ENCODE measurements around the gene MMP24. TPM values are rescaled to one million over a fixed set of nuclear protein-coding genes. Genes with fewer than 3 reads are reported as not detected.
"Not testable (repeated sequence)": the region's sequence is repeated elsewhere in the genome, so short reads cannot be mapped to it uniquely, and the experiment has no call there.

MMP24 gene
- total RNA-seq, 1 experiment from 2014 or later, result 14.8 TPM

DNA sequence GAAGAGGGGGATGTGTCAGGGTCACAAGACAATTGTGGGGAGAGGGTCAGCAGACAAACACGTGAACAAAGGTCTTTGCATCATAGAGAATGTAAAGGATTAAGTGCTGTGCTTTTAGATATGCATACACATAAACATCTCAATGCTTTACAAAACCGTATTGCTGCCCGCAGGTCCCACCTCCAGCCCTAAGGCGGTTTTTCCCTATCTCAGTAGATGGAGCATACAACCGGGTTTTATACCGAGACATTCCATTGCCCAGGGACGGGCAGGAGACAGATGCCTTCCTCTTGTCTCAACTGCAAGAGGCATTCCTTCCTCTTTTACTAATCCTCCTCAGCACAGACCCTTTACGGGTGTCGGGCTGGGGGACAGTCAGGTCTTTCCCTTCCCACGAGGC lies 35.8 kb downstream of the MMP24 start:
- not testable (repeated sequence) for H3K4me3 ChIP-seq (ENCODE audit: insufficient read depth, low read depth, low read length); H3K36me3 ChIP-seq (replicated peaks; ENCODE audit: control insufficient read depth, insufficient read depth, low read length); DNase-seq; H3K27me3 ChIP-seq (ENCODE audit: control insufficient read depth, insufficient read depth, low read length)

DNA sequence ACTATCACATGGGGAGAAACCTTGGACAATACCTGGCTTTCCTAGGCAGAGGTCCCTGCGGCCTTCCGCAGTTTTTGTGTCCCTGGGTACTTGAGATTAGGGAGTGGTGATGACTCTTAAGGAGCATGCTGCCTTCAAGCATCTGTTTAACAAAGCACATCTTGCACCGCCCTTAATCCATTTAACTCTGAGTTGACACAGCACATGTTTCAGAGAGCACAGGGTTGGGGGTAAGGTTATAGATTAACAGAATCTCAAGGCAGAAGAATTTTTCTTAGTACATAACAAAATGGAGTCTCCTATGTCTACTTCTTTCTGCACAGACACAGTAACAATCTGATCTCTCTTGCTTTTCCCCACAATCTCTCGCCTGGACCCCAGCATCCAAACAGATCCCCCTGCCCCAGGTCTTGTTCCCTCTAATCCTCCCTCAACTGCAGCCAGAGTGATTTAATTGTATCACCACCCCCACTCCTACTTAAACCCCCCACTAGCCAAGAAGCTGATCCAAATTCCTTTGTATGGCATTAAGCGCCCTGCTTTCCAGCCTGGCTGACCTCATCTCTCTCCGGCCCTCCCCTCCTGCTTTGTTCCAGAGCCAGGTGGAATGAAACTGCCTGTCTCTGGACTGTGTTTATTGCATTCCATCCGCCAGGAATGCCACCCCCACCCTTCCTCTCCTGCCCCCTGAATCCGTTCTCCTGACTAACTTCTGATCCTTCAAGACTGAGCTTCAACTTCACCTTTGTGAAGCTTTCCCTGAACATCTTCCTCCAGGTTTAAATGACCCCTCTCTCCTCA lies 36.4 kb downstream of the MMP24 start:
- DNase-seq, result peak; percentile 90
- H3K4me3 ChIP-seq (ENCODE audit: insufficient read depth, low read depth, low read length), result not testable (repeated sequence)

DNA sequence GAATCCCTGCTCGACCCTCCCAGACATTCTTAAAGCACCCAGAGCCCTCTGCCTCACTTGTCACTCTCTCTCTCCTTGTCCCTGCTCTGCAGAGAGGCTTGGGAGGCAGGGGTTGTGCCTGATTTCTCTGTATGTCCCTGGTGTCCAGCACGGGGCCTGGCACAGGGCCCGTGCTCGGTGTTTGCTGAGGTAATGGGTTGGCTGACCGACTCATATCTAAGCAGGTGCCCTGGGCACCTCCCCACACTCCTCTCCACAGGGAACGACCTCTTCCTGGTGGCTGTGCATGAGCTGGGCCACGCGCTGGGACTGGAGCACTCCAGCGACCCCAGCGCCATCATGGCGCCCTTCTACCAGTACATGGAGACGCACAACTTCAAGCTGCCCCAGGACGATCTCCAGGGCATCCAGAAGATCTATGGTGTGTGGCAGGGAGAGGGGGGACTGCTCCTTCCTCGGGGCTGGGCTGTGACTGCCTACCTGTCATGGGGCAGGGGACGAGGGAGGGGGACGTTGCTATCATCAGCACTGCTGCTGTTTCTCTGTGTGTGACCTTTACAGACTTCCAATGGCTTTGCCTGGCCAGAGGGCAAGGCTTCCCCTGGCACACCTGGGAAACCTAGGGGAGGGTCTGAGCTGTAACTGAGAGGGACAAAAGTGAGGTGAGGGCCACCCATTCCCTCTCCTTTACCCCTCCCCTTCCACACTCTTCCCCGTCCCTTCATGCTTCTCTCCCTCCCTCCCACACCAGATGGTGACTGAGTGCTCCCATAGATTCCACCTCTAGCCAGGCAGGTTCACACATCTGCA lies 37.2 kb downstream of the MMP24 start:
- Histone ChIP-seq H3K4me3 (ENCODE audit: insufficient read depth, low read depth, low read length) (no peak overlapping the region), H3K36me3 (replicated peaks; ENCODE audit: control insufficient read depth, insufficient read depth, low read length) (no peaks in the 10 kb centered on the region; the same call in 1 of the 2 replicates), H3K27me3 (ENCODE audit: control insufficient read depth, insufficient read depth, low read length) (no peaks in the 10 kb centered on the region)
- peak; percentile 31 for DNase-seq

More for the DNA sequence above, 36.4 kb downstream of the MMP24 start:
- H3K27me3 ChIP-seq (ENCODE audit: control insufficient read depth, insufficient read depth, low read length); H3K36me3 ChIP-seq (replicated peaks; ENCODE audit: control insufficient read depth, insufficient read depth, low read length): not testable (repeated sequence)

DNA sequence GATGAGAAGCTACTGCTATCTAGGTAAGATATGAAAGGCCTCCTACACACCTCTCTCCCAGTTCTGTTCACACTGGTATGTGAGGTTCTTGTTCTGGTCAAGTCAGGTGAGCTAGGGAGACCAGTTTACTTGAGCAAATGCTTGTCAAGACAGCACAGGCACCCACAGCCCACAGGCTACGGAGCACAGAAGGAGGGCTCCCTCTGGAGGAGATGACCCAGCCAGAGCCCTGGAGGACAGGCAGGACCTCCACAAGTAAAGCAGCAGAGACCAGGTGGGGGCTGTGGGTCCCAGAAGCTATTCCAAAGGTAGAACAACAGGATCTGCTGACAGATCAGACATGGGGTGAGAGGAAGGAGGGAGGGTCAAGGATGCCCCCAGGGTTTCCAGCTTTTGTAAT lies 38.3 kb downstream of the MMP24 start:
- Histone ChIP-seq H3K27me3 (ENCODE audit: control insufficient read depth, insufficient read depth, low read length) (no peaks in the 10 kb centered on the region), H3K4me3 (ENCODE audit: insufficient read depth, low read depth, low read length) (no peak overlapping the region), H3K36me3 (replicated peaks; ENCODE audit: control insufficient read depth, insufficient read depth, low read length) (no peaks in the 10 kb centered on the region; the same call in 1 of the 2 replicates)
- peak; percentile 70 for DNase-seq

DNA sequence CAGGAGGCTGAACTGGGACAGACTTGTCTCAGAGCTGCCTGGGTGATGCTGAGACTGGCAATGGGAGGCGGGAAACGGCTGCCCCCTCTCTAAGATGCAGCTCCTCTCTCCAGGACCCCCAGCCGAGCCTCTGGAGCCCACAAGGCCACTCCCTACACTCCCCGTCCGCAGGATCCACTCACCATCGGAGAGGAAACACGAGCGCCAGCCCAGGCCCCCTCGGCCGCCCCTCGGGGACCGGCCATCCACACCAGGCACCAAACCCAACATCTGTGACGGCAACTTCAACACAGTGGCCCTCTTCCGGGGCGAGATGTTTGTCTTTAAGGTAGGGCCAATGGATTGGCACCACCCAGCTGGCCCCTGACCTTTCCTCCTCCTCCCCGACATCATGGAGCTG lies 40.6 kb downstream of the MMP24 start:
- Histone ChIP-seq H3K36me3 (replicated peaks; ENCODE audit: control insufficient read depth, insufficient read depth, low read length) (no peaks in the 10 kb centered on the region; the same call in none of the 2 replicates), H3K4me3 (ENCODE audit: insufficient read depth, low read depth, low read length) (no peak overlapping the region), H3K27me3 (ENCODE audit: control insufficient read depth, insufficient read depth, low read length) (no peaks in the 10 kb centered on the region)
- DNase-seq, result peak; percentile 37

DNA sequence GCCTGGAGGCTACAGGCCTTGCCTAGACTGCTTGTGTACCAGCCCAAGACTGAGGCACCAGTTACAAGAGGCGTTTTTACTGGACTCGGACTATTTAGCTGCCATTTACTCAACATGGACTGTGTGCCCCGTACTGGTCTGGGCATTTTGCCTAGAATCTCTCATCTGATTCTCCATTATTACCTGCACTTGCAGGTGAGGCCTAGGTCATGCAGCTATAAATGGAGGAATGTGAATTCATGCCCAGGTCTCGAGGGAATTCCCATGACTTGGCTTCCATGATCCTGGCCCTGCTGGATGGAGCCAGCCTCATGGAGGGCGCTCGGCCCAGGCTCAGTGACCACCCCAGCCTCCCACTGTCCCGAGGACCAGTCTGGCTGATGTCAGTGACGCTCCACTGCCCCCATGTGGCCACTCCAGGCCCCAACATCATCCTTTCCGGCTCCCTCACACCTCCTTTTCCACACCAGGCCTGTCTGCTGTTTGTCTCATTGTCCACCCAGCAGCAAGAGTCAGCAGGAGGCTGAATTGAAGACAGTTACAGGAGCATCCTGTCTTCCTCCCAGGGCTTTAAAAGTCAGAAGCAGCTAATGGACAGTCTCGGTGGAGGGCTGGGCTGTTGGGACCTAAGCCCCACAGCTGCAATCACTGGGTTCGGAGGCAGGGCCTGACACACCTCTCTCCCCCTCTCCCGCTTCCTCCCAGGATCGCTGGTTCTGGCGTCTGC lies 42.7 kb downstream of the MMP24 start:
- H3K4me3 ChIP-seq (ENCODE audit: insufficient read depth, low read depth, low read length), result no peak overlapping the region
- H3K27me3 ChIP-seq (ENCODE audit: control insufficient read depth, insufficient read depth, low read length), result no peaks in the 10 kb centered on the region
- DNase-seq, result peak; percentile 95
- H3K36me3 ChIP-seq (replicated peaks; ENCODE audit: control insufficient read depth, insufficient read depth, low read length), result no peaks in the 10 kb centered on the region; the same call in none of the 2 replicates

DNA sequence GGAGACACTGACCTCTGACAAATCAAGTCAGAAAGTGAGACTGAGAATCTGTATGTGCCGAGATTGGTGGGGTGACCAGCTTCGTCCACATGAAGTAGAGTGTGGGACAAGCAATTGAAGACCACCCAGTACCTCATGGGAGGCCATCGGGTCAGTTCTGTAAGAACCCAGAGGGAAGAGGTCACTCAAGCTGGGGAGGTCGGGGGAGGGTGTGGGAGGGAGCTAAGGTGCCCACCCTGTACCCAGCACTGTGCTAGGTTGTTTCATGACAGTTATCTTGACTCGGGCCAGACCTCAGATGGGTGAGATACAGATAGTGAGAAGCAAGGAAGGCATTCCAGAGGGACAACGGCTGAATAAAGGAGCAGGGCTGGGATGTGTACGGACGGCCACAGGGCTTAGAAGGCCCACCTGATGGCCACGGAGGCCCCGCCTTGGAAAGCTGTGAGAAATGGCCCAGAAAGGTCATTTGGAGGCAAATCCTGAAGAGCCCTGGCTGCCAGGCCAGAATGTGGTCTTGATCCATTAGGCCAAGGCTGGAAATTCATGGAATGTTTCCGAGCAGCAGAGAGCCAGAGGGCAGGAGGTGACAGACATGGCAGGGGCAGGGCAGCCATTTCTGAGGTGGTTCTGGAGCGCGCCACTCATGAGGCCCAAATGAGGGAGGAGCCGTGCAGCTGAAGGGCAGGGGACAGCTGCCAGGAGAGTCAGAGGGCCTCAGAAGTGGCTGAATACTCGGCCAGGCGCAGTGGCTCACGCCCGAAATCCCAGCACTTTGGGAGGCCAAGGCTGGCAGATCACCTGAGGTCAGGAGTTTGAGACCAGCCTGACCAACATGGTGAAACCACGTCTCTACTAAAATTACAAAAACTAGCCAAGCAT lies 43.8 kb downstream of the MMP24 start:
- H3K36me3 ChIP-seq (replicated peaks; ENCODE audit: control insufficient read depth, insufficient read depth, low read length), result no peaks in the 10 kb centered on the region; the same call in none of the 2 replicates
- H3K4me3 ChIP-seq (ENCODE audit: insufficient read depth, low read depth, low read length), result no peak overlapping the region
- no peaks in the 10 kb centered on the region for H3K27me3 ChIP-seq (ENCODE audit: control insufficient read depth, insufficient read depth, low read length)
- no peak for DNase-seq

DNA sequence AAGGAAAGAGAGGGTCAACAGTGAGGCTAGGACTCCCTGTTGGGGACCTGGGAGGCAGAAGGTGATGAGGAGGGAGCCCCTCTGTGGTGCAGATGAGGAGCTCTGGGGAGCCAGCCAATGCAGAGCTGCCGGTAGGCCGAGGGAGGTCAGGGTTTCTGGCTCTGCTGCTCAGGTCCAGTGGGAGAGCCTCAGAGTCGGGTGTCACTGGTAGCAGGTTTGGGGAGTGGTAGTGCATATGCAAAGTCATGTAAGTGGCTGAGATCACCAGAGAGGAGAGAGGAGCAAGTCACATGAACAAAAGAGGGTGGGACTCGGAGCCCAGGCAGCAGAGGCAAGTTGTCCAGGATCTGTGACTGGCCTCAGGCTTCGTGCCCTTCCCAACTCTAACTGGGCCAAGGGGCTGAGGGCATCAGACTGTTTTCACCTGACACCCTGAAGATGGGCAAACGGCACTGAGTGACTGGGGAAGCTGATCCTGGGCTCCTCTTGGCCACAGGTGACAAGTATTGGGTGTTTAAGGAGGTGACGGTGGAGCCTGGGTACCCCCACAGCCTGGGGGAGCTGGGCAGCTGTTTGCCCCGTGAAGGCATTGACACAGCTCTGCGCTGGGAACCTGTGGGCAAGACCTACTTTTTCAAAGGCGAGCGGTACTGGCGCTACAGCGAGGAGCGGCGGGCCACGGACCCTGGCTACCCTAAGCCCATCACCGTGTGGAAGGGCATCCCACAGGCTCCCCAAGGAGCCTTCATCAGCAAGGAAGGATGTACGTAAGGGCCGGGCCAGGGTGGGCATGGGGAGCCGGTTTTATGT lies 44.8 kb downstream of the MMP24 start:
- Histone ChIP-seq H3K36me3 (replicated peaks; ENCODE audit: control insufficient read depth, insufficient read depth, low read length) (no peaks in the 10 kb centered on the region; the same call in none of the 2 replicates), H3K4me3 (ENCODE audit: insufficient read depth, low read depth, low read length) (no peak overlapping the region), H3K27me3 (ENCODE audit: control insufficient read depth, insufficient read depth, low read length) (no peaks in the 10 kb centered on the region)
- peak; percentile 40 for DNase-seq

DNA sequence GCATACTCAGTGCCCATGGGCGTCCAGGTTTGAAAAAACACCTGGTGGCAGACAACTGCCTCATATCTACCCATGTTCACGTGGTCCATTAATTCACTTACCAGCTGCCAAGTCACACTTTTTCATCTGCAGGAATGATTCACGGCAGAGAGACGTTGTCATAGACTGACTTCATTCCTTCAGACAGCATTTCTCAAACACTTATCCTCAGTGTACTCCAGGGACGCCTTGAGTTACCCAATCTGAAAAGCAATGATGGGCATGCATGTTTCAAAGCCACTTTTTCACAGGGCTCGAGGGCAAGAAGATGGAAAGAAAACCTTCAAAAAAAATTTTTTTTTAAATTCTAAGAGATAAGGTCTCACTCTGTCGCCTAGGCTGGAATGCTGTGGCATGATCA lies 45.4 kb downstream of the MMP24 start:
- H3K27me3 ChIP-seq (ENCODE audit: control insufficient read depth, insufficient read depth, low read length), result no peaks in the 10 kb centered on the region
- no peaks in the 10 kb centered on the region; the same call in none of the 2 replicates for H3K36me3 ChIP-seq (replicated peaks; ENCODE audit: control insufficient read depth, insufficient read depth, low read length)
- no peak for DNase-seq
- H3K4me3 ChIP-seq (ENCODE audit: insufficient read depth, low read depth, low read length), result no peak overlapping the region

DNA sequence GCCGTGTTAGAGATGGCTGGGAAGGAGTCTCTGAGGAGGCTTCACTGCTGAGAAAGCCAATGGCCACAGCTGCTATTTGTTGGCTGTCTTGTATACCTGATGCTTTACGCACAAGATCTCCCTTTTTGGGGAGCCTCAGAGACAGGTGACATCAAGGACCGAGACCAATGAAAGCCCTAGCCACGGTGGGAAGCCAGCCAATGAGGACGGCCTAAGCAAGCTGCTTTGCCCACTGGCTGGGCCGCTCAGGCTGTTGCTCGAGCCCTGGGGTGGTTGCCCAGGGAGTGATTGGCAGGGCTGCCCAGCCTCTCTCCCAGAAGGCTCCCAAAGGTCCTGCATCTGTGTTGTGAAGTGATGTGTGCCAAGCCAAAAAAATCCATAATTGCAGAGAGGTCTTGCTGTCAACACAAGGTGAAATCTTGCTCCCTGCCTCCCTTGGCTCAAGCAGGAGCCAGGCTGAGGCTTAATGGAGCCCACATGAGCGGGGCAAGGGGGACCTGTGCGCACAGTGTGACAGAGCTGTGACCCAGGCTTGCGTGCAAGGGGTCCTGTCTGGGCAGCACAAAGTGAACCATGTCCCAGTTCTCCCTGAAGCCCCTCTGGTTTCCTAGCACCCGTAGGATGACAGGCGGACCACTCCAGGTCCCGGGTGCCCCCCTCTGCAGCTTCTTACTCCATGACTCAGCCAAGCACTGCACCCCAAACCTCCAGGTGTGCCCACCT lies 47.1 kb downstream of the MMP24 start:
- Histone ChIP-seq H3K36me3 (replicated peaks; ENCODE audit: control insufficient read depth, insufficient read depth, low read length) (peaks cover 1% of the 10 kb centered on the region), H3K4me3 (ENCODE audit: insufficient read depth, low read depth, low read length) (no peak overlapping the region), H3K27me3 (ENCODE audit: control insufficient read depth, insufficient read depth, low read length) (no peaks in the 10 kb centered on the region)
- DNase-seq, result peak; percentile 79

DNA sequence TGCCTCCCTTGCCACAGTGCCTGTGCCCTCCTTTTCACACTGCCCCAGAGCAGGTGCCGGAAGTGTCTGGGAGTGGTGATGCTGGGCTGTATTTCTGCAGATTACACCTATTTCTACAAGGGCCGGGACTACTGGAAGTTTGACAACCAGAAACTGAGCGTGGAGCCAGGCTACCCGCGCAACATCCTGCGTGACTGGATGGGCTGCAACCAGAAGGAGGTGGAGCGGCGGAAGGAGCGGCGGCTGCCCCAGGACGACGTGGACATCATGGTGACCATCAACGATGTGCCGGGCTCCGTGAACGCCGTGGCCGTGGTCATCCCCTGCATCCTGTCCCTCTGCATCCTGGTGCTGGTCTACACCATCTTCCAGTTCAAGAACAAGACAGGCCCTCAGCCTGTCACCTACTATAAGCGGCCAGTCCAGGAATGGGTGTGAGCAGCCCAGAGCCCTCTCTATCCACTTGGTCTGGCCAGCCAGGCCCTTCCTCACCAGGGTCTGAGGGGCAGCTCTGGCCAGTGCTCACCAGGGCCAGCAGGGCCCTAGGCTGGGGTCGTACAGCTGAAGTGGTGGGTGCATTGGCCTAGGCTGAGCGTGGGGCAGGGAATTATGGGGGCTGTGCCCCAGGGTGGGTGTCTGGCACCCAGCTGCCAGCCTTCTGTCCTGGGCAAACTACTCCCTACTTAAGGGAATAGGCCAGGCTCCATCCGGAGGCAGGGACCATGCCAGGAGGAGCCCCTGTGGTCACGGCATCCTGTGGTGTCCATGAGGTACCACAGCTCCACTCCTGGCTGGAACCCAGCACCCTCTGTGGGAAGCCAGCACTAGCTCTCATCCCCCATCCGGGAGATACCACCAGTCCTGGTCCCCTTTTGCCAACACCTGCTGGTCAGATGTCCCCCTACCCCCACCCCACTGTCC lies 47.9 kb downstream of the MMP24 start:
- Histone ChIP-seq H3K36me3 (replicated peaks; ENCODE audit: control insufficient read depth, insufficient read depth, low read length) (peaks cover 9% of the 10 kb centered on the region), H3K4me3 (ENCODE audit: insufficient read depth, low read depth, low read length) (no peak overlapping the region), H3K27me3 (ENCODE audit: control insufficient read depth, insufficient read depth, low read length) (no peaks in the 10 kb centered on the region)
- DNase-seq, result no peak

DNA sequence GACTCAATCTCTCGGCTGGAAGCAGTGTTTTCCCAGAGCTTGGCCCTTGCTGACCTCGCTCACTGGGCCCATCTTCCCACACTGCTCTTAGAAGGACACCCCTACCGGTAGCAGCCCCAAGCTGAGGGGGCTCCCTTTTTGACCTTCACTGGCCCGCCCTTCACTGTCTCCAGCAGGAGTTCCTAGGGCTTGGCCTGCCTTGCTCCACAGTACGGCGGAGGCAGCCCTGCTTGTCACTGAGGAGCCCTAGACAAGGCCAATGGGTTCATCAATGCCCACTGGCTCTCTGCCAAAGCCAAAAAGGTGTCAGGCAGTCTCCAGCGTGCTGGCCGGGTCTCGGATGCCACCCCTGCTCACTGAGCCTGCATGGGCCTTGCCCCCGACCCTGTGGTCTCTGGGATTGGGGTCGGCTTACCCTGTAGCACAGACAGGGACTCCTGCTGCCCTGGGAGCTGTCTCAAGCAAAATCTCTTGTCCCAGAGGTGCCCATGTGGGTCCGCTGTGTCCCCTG lies 49.3 kb downstream of the MMP24 start:
- no peaks in the 10 kb centered on the region for H3K27me3 ChIP-seq (ENCODE audit: control insufficient read depth, insufficient read depth, low read length)
- no peak for DNase-seq
- H3K36me3 ChIP-seq (replicated peaks; ENCODE audit: control insufficient read depth, insufficient read depth, low read length), result peaks cover 23% of the 10 kb centered on the region
- H3K4me3 ChIP-seq (ENCODE audit: insufficient read depth, low read depth, low read length), result no peak overlapping the region
